WTC11 (cell line): ENCODE data around the gene GALNT17. TPM values are rescaled to one million over a fixed set of nuclear protein-coding genes. Genes with fewer than 3 reads are reported as not detected.

Experiments
- ATAC-seq: fragments of 200-7000 bp; cut with Tn5 transposase; 2 replicates; pipeline ENCODE4 v1.10.0; 2021; ENCODE audit warnings: mild to moderate bottlenecking, moderate library complexity
- CTCF ChIA-PET: fragments of 300-600 bp; sonication (Branson Sonifier 250); formaldehyde crosslinking; loops from one replicate; lab custom pipeline; 2021; ENCODE audit warnings: antibody characterized with exemption; lab: Charles Lee
- POLR2A ChIA-PET: fragments of 350-600 bp; sonication (Branson Sonifier 250); formaldehyde crosslinking; loops from one replicate; lab custom pipeline; 2021; ENCODE audit warnings: antibody characterized with exemption; lab: Charles Lee
- DNase-seq: peaks from one replicate; pipeline ENCODE4 v3.0.0; 2021; ENCODE audit warnings: low spot score
- H3K27ac Mint-ChIP-seq: 2 replicates; pipeline ENCODE4 v1.8.0; 2021; ENCODE audit warnings: mixed read lengths
- H3K27me3 Mint-ChIP-seq: 2 replicates; pipeline ENCODE4 v1.8.0; 2021; ENCODE audit warnings: low read depth, mild to moderate bottlenecking, moderate library complexity, mixed read lengths
- H3K36me3 Mint-ChIP-seq: 2 replicates; pipeline ENCODE4 v1.8.0; 2021; ENCODE audit warnings: mixed read lengths
- H3K4me1 Mint-ChIP-seq: 2 replicates; pipeline ENCODE4 v1.8.0; 2022; ENCODE audit warnings: mixed read lengths
- H3K4me3 Mint-ChIP-seq: 2 replicates; pipeline ENCODE4 v1.8.0; 2021; ENCODE audit warnings: mild to moderate bottlenecking, moderate library complexity, mixed read lengths
- H3K9me3 Mint-ChIP-seq: 2 replicates; pipeline ENCODE4 v1.8.0; 2021; ENCODE audit warnings: mixed read lengths
- ARID4B ChIP-seq: sonication (generic); formaldehyde crosslinking; IDR thresholded peaks from 2 replicates; pipeline ENCODE4 v1.8.0; 2023; ENCODE audit warnings: missing genetic modification reagents, mild to moderate bottlenecking, borderline replicate concordance
- ATF1 ChIP-seq: sonication (generic); formaldehyde crosslinking; IDR thresholded peaks from 2 replicates; pipeline ENCODE4 v1.8.1; 2023; ENCODE audit warnings: mild to moderate bottlenecking, moderate library complexity, missing genetic modification reagents
- ESRRA ChIP-seq: sonication (generic); formaldehyde crosslinking; IDR thresholded peaks from 2 replicates; pipeline ENCODE4 v1.8.1; 2022; ENCODE audit warnings: mild to moderate bottlenecking, missing genetic modification reagents, borderline replicate concordance
- FOXK1 ChIP-seq: sonication (generic); formaldehyde crosslinking; IDR thresholded peaks from 2 replicates; pipeline ENCODE4 v1.8.0; 2022; ENCODE audit warnings: mild to moderate bottlenecking, moderate library complexity, missing genetic modification reagents
- FOXP1 ChIP-seq: sonication (generic); formaldehyde crosslinking; IDR thresholded peaks from 2 replicates; pipeline ENCODE4 v1.8.0; 2022; ENCODE audit warnings: missing genetic modification reagents, mild to moderate bottlenecking, moderate library complexity, borderline replicate concordance
- GTF2I ChIP-seq: fragments of 250-450 bp; sonication (Bioruptor Pico); conservative IDR thresholded peaks from 2 replicates; pipeline ENCODE4 v1.4.0; 2021; ENCODE audit warnings: mild to moderate bottlenecking
- IRF1 ChIP-seq: sonication (generic); formaldehyde crosslinking; IDR thresholded peaks from 2 replicates; pipeline ENCODE4 v1.8.0; 2023; ENCODE audit warnings: missing genetic modification reagents
- IRF2 ChIP-seq: sonication (generic); formaldehyde crosslinking; IDR thresholded peaks from 2 replicates; pipeline ENCODE4 v1.8.0; 2022; ENCODE audit warnings: low read depth, missing genetic modification reagents, borderline replicate concordance
- MLX ChIP-seq: sonication (generic); formaldehyde crosslinking; IDR thresholded peaks from 2 replicates; pipeline ENCODE4 v1.8.1; 2023; ENCODE audit warnings: mild to moderate bottlenecking, missing genetic modification reagents, moderate library complexity
- MXD4 ChIP-seq: fragments of 250-450 bp; sonication (Bioruptor Pico); IDR thresholded peaks from 2 replicates; pipeline ENCODE4 v1.8.0; 2021; ENCODE audit warnings: mild to moderate bottlenecking, moderate library complexity, borderline replicate concordance
- PRDM15 ChIP-seq: sonication (generic); formaldehyde crosslinking; IDR thresholded peaks from 2 replicates; pipeline ENCODE4 v1.8.0; 2022; ENCODE audit warnings: missing genetic modification reagents
- SMAD3 ChIP-seq: sonication (generic); formaldehyde crosslinking; IDR thresholded peaks from 2 replicates; pipeline ENCODE4 v1.8.0; 2022; ENCODE audit warnings: missing genetic modification reagents, mild to moderate bottlenecking, borderline replicate concordance
- SMAD4 ChIP-seq: sonication (generic); formaldehyde crosslinking; IDR thresholded peaks from 2 replicates; pipeline ENCODE4 v1.8.0; 2022; ENCODE audit warnings: mild to moderate bottlenecking, missing genetic modification reagents
- SOX15 ChIP-seq: fragments of 250-450 bp; sonication (Bioruptor Pico); IDR thresholded peaks from 2 replicates; pipeline ENCODE4 v1.9.0; 2021; ENCODE audit warnings: mild to moderate bottlenecking
- TEAD1 ChIP-seq: sonication (generic); formaldehyde crosslinking; IDR thresholded peaks from 2 replicates; pipeline ENCODE4 v1.8.0; 2022; ENCODE audit warnings: mild to moderate bottlenecking, missing genetic modification reagents
- TEAD4 ChIP-seq: sonication (generic); formaldehyde crosslinking; IDR thresholded peaks from 2 replicates; pipeline ENCODE4 v1.8.0; 2022; ENCODE audit warnings: mild to moderate bottlenecking, missing genetic modification reagents
- ZBTB21 ChIP-seq: sonication (generic); formaldehyde crosslinking; IDR thresholded peaks from 2 replicates; pipeline ENCODE4 v1.8.1; 2023; ENCODE audit warnings: mild to moderate bottlenecking, missing genetic modification reagents, borderline replicate concordance
- ZNF219 ChIP-seq: sonication (generic); formaldehyde crosslinking; IDR thresholded peaks from 2 replicates; pipeline ENCODE4 v1.8.0; 2023; ENCODE audit warnings: missing genetic modification reagents, mild to moderate bottlenecking, borderline replicate concordance
- ZNF232 ChIP-seq: sonication (generic); formaldehyde crosslinking; IDR thresholded peaks from 2 replicates; pipeline ENCODE4 v1.8.0; 2022; ENCODE audit warnings: mild to moderate bottlenecking, missing genetic modification reagents
- ZNF317 ChIP-seq: sonication (generic); formaldehyde crosslinking; IDR thresholded peaks from 2 replicates; pipeline ENCODE4 v1.8.1; 2023; ENCODE audit warnings: low read depth, mild to moderate bottlenecking, moderate library complexity, missing genetic modification reagents, borderline replicate concordance
- total RNA-seq: library from RNA; stranded (reverse); gene quantifications from 3 replicates; pipeline ENCODE4 v1.2.3, GENCODE V29; 2021
- TF ChIP-seq, protein P1 (sequence below): sonication (generic); formaldehyde crosslinking; IDR thresholded peaks from 2 replicates; pipeline ENCODE4 v1.8.1; 2022; ENCODE audit warnings: missing genetic modification reagents, borderline replicate concordance
- TF ChIP-seq, protein P2 (sequence below): sonication (generic); formaldehyde crosslinking; IDR thresholded peaks from 2 replicates; pipeline ENCODE4 v1.8.1; 2023; ENCODE audit warnings: mild to moderate bottlenecking, missing genetic modification reagents, moderate library complexity

GALNT17 gene
- total RNA-seq, 1 experiment from 2014 or later, result 61.1 TPM

- TF ChIP-seq, protein P1, sequence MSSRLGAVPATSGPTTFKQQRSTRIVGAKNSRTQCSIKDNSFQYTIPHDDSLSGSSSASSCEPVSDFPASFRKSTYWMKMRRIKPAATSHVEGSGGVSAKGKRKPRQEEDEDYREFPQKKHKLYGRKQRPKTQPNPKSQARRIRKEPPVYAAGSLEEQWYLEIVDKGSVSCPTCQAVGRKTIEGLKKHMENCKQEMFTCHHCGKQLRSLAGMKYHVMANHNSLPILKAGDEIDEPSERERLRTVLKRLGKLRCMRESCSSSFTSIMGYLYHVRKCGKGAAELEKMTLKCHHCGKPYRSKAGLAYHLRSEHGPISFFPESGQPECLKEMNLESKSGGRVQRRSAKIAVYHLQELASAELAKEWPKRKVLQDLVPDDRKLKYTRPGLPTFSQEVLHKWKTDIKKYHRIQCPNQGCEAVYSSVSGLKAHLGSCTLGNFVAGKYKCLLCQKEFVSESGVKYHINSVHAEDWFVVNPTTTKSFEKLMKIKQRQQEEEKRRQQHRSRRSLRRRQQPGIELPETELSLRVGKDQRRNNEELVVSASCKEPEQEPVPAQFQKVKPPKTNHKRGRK, result no peak
Measured at GRCh38 chr7:71385330-71385729, 253.4 kb downstream of the GALNT17 start (continued).

DNA sequence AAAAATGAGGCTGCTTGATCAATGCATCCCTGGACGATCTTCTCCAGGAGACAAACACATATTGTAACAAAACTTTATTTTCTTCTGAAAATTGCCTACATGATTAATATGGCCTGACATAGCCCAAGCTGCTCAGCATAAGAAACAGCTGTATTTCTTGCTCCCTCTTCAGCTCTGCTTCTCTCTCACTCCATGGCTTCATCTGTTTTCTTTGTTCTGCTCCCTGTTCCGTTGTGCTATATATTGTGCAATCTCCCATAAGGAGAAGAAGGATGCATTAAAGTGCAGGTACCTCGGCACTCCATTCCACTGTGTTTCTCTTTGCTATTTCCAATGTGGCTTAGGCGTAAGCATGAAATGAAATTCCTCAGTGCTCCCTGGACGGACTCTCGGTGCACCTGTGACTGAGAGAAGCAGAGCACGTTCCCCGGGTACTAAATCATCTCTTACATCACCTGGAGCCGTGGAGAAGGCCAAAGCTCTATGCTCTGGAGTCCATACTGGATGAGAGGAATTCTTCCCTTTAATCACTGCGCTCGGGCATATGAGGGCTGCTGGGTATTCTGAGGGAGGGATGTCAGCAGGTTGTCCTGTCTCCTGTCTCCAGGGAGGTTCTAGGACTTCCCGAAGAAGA is 254.3 kb downstream of the GALNT17 start:
- Mint-ChIP-seq H3K4me3 (no peak overlapping the region), H3K27ac (peak overlapping the region; percentile 59), H3K27me3 (no peaks in the 10 kb centered on the region), H3K36me3 (peaks cover 28% of the 10 kb centered on the region)
- ATAC-seq, result no peak
- CTCF ChIA-PET, result no interaction called here
- DNase-seq, result no peak
- no peak for TF ChIP-seq ATF1 (CRISPR knock-in tag)
- no peak for TF ChIP-seq ESRRA (CRISPR knock-in tag)
- no peak for TF ChIP-seq SOX15 (CRISPR knock-in tag)
- no peak for TF ChIP-seq TEAD4 (CRISPR knock-in tag)
- no peak for TF ChIP-seq SMAD3 (CRISPR knock-in tag)
- no peak for TF ChIP-seq PRDM15 (CRISPR knock-in tag)
- no peak for TF ChIP-seq IRF1 (CRISPR knock-in tag)
- TF ChIP-seq MLX, result no peak
- TF ChIP-seq MXD4 (CRISPR knock-in tag), result no peak
- TF ChIP-seq, protein P2, sequence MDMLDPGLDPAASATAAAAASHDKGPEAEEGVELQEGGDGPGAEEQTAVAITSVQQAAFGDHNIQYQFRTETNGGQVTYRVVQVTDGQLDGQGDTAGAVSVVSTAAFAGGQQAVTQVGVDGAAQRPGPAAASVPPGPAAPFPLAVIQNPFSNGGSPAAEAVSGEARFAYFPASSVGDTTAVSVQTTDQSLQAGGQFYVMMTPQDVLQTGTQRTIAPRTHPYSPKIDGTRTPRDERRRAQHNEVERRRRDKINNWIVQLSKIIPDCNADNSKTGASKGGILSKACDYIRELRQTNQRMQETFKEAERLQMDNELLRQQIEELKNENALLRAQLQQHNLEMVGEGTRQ (CRISPR knock-in tag), result no peak
- no peak for TF ChIP-seq FOXK1 (CRISPR knock-in tag)
- no peak for TF ChIP-seq TEAD1 (CRISPR knock-in tag)
- TF ChIP-seq ZBTB21 (CRISPR knock-in tag), result no peak
- TF ChIP-seq, all 79 proteins: peak for 0
- peaks cover 38% of the 10 kb centered on the region for H3K4me1 Mint-ChIP-seq
- POLR2A ChIA-PET, result no interaction called here
- H3K9me3 Mint-ChIP-seq, result no peaks in the 10 kb centered on the region

DNA sequence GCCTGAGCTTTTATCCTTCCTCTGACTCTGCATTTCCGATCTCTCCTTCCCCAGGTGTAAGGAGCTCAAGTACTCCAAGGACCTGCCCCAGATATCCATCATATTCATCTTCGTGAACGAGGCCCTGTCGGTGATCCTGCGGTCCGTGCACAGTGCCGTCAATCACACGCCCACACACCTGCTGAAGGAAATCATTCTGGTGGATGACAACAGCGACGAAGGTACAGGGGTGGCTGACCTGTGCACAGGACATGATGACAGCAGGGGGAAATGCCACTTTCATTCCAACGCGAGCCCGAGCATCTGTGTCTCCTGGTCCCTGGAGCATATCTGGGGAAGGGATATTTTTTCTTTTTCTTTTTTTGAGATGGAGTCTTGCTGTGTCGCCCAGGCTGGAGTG is 256.2 kb downstream of the GALNT17 start:
- Mint-ChIP-seq H3K36me3 (peaks cover 28% of the 10 kb centered on the region), H3K4me3 (no peak overlapping the region), H3K4me1 (peaks cover 48% of the 10 kb centered on the region), H3K9me3 (no peaks in the 10 kb centered on the region), H3K27me3 (no peaks in the 10 kb centered on the region), H3K27ac (no peak overlapping the region; the same call in 1 of the 2 replicates)
- ChIA-PET POLR2A (no interaction called here), CTCF (no interaction called here)
- DNase-seq (no peak), ATAC-seq (no peak)
- TF ChIP-seq ZNF219 (CRISPR knock-in tag), result no peak
- no peak for TF ChIP-seq GTF2I
- TF ChIP-seq ATF1 (CRISPR knock-in tag), result no peak
- no peak for TF ChIP-seq ZNF232 (CRISPR knock-in tag)
- no peak for TF ChIP-seq IRF2 (CRISPR knock-in tag)
- no peak for TF ChIP-seq ARID4B (CRISPR knock-in tag)
- TF ChIP-seq FOXP1 (CRISPR knock-in tag), result no peak
- TF ChIP-seq TEAD4 (CRISPR knock-in tag), result no peak
- no peak for TF ChIP-seq SMAD4 (CRISPR knock-in tag)
- TF ChIP-seq ZNF317 (CRISPR knock-in tag), result no peak
